ENCODE measurements around the gene MBOAT1. TPM values are rescaled to one million over a fixed set of nuclear protein-coding genes. Genes with fewer than 3 reads are reported as not detected.

The MBOAT1 gene
- total RNA-seq, 1 donor from 2014 or later = 9.6 TPM

- DNase-seq (ENCODE audit: extremely low spot score in 2 of 2) = no peak
- no peak for TF ChIP-seq POLR2A (IDR thresholded peaks at IDR 0.05)
- TF ChIP-seq POLR2AphosphoS5 (IDR thresholded peaks at IDR 0.05; ENCODE audit: insufficient read depth in 1 of 2, low read depth in 1 of 2) = no peak
- no peak for TF ChIP-seq CTCF (IDR thresholded peaks at IDR 0.05)
- no peaks in the 10 kb centered on the region for H3K27me3 ChIP-seq
- no peak overlapping the region for H3K4me3 ChIP-seq
- intact Hi-C loops (cut with DNase I) = no loop called here
- H3K4me1 ChIP-seq = peaks cover 25% of the 10 kb centered on the region
- H3K27ac ChIP-seq = no peak overlapping the region
- no peaks in the 10 kb centered on the region for H3K36me3 ChIP-seq
- H3K9me3 ChIP-seq = no peaks in the 10 kb centered on the region
These were observed 46.1 kb downstream of the MBOAT1 start for GRCh38 chr6:20166210-20166609.

GRCh38 chr6:20162515-20162914 lies 49.8 kb downstream of the MBOAT1 start:
- intact Hi-C loops (cut with DNase I) = no loop called here
- Histone ChIP-seq H3K27me3 (no peaks in the 10 kb centered on the region), H3K9me3 (no peaks in the 10 kb centered on the region), H3K4me1 (peaks cover 10% of the 10 kb centered on the region), H3K27ac (no peak overlapping the region), H3K36me3 (no peaks in the 10 kb centered on the region), H3K4me3 (no peak overlapping the region)
- TF ChIP-seq POLR2AphosphoS5 (IDR thresholded peaks at IDR 0.05; ENCODE audit: insufficient read depth in 1 of 2, low read depth in 1 of 2) = no peak
- TF ChIP-seq POLR2A (IDR thresholded peaks at IDR 0.05) = no peak
- no peak for TF ChIP-seq CTCF (IDR thresholded peaks at IDR 0.05)
- no peak for DNase-seq (ENCODE audit: extremely low spot score in 2 of 2)

GRCh38 chr6:20160541-20161283 lies 51.6 kb downstream of the MBOAT1 start:
- H3K4me1 ChIP-seq = peaks cover 7% of the 10 kb centered on the region
- no peak for TF ChIP-seq POLR2A (IDR thresholded peaks at IDR 0.05)
- no peak for TF ChIP-seq POLR2AphosphoS5 (IDR thresholded peaks at IDR 0.05; ENCODE audit: insufficient read depth in 1 of 2, low read depth in 1 of 2)
- no peak for TF ChIP-seq CTCF (IDR thresholded peaks at IDR 0.05)
- no peaks in the 10 kb centered on the region for H3K36me3 ChIP-seq
- no peaks in the 10 kb centered on the region for H3K27me3 ChIP-seq
- no peak for DNase-seq (ENCODE audit: extremely low spot score in 2 of 2)
- no peak overlapping the region for H3K27ac ChIP-seq
- no peak overlapping the region for H3K4me3 ChIP-seq
- no peaks in the 10 kb centered on the region for H3K9me3 ChIP-seq
- intact Hi-C loops (cut with DNase I) = no loop called here

- no peak overlapping the region for H3K4me3 ChIP-seq
- peaks cover 7% of the 10 kb centered on the region for H3K4me1 ChIP-seq
- H3K27ac ChIP-seq = no peak overlapping the region
- no peak for TF ChIP-seq CTCF (IDR thresholded peaks at IDR 0.05)
- no peak for TF ChIP-seq POLR2A (IDR thresholded peaks at IDR 0.05)
- TF ChIP-seq POLR2AphosphoS5 (IDR thresholded peaks at IDR 0.05; ENCODE audit: insufficient read depth in 1 of 2, low read depth in 1 of 2) = no peak
- H3K27me3 ChIP-seq = no peaks in the 10 kb centered on the region
- no peaks in the 10 kb centered on the region for H3K36me3 ChIP-seq
- DNase-seq (ENCODE audit: extremely low spot score in 2 of 2) = no peak
- no peaks in the 10 kb centered on the region for H3K9me3 ChIP-seq
- intact Hi-C loops (cut with DNase I) = no loop called here
These were observed 52.3 kb downstream of the MBOAT1 start for GRCh38 chr6:20159781-20160540.

GRCh38 chr6:20159098-20159497 lies 53.2 kb downstream of the MBOAT1 start:
- Histone ChIP-seq H3K4me3 (no peak overlapping the region), H3K9me3 (no peaks in the 10 kb centered on the region), H3K27me3 (no peaks in the 10 kb centered on the region), H3K4me1 (peaks cover 7% of the 10 kb centered on the region), H3K36me3 (no peaks in the 10 kb centered on the region), H3K27ac (no peak overlapping the region)
- intact Hi-C loops (cut with DNase I) = no loop called here
- no peak for TF ChIP-seq POLR2AphosphoS5 (IDR thresholded peaks at IDR 0.05; ENCODE audit: insufficient read depth in 1 of 2, low read depth in 1 of 2)
- no peak for TF ChIP-seq POLR2A (IDR thresholded peaks at IDR 0.05)
- TF ChIP-seq CTCF (IDR thresholded peaks at IDR 0.05) = no peak
- DNase-seq (ENCODE audit: extremely low spot score in 2 of 2) = no peak
